Epidermal melanocyte (primary cell): ENCODE measurements around the gene TEX9.
"Not testable (repeated sequence)": the region's sequence is repeated elsewhere in the genome, so short reads cannot be mapped to it uniquely, and the experiment has no call there.

ENCODE experiments used
- DNase-seq: peaks from one replicate; pipeline ENCODE4 v3.0.0; 2011; ENCODE audit warnings: low spot score; ENCODE audit not compliant: insufficient read length

Gene TEX9

GRCh38 chr15:56361987-56362386 lies 3.2 kb upstream of the TEX9 start:
- DNase-seq, result no peak

- DNase-seq, result no peak
Measured at GRCh38 chr15:56366211-56366610, 985 bp downstream of the TEX9 start.

DNA sequence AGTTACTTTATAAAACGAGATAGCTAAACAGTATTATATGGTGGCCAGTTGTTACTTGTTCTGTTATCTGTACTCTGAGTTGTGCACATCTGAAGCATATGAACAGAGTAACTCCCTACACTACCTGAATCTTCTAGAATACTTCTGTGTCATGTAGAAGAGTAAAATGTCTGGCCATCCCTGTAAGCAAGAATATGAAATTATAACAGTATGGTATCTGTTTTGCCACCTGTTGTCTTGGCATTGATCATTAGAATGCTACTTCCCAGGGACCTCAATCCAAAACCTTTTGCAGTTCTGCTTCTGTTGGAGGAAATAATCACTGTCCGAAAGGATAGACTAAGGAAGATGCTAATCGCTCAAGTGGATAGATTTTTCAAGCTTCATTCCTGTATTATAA lies 1.9 kb downstream of the TEX9 start:
- DNase-seq, result no peak

- DNase-seq, result no peak
Measured at GRCh38 chr15:56369234-56369633, 4.0 kb downstream of the TEX9 start.

- no peak for DNase-seq
Measured at GRCh38 chr15:56371495-56372147, 6.4 kb downstream of the TEX9 start.

DNA sequence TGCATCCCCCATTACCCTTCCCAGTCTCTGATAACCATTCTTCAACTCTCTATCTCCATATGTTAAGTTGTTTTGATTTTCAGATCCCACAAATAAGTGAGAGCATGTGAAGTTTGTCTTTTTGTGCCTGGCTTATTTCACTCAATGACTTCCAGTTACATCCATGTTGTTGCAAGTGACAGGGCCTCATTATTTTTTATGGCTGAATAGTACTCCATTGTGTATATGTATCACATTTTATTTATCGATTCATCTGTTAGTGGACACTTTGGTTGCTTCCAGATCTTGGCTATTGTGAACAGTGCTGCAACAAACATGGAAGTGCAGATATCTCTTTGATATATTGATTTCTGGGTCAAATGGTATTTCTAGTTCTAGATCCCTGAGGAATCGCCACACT lies 9.5 kb downstream of the TEX9 start:
- DNase-seq, result not testable (repeated sequence)

- not testable (repeated sequence) for DNase-seq
Measured at GRCh38 chr15:56377822-56378221, 12.6 kb downstream of the TEX9 start.

- DNase-seq, result no peak
Measured at GRCh38 chr15:56383010-56383409, 17.8 kb downstream of the TEX9 start.

DNA sequence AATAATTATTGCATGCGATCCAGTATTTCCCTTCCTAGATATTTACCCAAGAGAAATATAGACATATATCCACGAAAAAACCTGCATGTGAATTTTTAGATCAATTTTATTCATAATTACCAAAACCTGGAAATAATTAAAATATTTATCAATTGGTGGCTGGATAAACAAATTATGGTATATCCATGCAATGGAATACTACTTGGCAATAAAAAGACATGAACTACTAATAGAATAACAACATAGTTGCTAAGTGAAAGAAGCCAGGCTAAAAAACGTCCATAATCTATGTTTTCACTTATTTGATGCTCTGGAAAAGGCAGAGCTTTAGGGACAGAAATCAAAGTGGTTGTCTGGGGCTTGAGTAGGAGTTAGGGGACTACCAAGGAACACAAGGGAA lies 20.7 kb downstream of the TEX9 start:
- no peak for DNase-seq

DNA sequence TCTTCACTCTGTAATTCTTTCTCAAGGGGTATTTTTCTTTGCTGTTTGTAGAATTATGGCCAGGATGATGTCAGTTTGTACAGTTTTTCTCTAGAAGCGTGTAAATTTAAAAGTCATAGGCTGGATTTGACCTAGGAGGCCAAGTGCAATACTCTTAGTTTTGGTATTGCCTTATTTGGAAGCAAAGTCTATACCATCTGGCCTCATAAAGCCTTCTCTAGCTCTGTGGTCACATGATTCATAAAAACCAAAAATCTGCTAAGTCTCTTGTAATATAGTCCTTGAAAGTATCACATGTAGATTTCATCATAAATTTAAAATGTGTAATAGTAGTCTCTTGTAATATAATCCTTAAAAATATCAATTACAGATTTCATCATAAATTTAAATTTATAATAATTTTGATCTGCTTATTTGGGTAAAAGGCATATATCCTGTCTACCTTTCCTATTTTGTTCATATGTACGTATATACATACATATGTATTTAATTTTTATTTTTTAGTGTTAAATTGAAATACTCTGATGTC lies 25.6 kb downstream of the TEX9 start:
- DNase-seq, result no peak

DNA sequence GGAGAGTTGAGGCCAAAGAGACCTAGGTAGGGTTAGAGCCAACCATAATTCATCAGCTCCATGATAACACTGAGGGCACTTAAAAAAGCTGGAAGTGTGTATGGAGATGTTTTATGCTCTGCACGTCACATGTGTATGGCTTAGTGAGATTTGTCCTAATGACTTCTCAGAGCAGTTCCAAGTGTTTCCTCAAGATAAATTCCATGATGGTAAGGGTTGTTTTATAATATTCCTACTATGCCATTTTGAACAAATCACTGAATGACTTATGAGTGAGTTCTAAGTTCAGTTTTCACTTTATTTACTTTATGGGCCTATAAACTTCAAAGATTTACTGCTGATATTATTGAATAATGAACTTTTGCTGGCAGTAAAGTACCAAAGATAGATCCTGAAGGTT lies 28.1 kb downstream of the TEX9 start:
- no peak for DNase-seq

DNA sequence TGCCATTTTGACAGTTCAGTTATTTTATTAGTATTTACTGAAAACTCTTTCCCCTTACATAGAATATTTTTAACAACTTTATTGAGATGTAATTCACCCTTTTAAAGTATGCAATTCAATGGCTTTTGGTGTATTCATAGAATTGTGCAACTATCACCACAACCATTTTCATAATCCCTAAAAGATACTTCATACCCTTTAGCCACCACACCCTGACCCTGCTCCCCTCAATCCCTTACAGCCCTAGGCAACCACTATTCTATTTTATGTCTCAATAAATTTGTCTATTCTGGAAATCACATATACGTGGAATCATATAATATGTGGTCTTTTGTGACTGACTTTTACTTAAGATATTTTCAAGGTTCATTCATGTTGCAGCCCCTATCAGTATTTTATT lies 29.7 kb downstream of the TEX9 start:
- DNase-seq, result no peak

DNA sequence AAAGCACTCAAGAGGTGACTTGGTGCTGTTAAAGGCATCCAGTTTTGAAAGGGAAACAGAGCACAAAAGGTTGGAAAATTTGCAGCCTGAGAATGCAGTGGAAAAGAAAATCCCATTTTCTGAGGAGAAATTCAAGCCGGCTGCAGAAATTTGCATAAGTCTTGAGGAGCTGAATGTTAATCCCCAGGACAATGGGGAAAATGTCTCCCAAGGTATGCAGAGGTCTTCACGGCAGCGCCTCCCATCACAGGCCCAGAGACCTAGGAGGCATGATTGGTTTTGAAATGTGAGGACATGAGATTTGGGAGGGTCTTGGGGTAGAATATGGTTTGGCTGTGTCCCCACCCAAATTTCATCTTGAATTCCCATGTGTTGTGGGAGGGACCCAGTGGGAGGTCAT lies 32.1 kb downstream of the TEX9 start:
- not testable (repeated sequence) for DNase-seq

DNA sequence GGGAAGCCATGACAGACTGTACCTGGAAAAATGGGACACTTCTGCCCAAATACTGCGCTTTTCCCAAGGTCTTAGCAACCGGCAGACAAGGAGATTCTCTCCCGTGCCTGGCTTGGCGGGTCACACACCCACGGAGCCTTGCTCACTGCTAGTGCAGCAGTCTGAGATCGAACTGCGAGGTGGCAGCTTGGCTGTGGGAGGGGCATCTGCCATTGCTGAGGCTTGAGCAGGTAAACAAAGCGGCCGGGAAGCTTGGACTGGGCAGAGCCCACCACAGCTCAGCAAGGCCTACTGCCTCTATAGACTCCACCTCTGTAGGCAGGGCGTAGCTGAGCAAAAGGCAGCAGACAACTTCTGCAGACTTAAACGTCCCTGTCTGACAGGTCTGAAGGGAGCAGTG lies 34.0 kb downstream of the TEX9 start:
- not testable (repeated sequence) for DNase-seq

GRCh38 chr15:56410721-56411120 lies 45.5 kb downstream of the TEX9 start:
- no peak for DNase-seq

DNA sequence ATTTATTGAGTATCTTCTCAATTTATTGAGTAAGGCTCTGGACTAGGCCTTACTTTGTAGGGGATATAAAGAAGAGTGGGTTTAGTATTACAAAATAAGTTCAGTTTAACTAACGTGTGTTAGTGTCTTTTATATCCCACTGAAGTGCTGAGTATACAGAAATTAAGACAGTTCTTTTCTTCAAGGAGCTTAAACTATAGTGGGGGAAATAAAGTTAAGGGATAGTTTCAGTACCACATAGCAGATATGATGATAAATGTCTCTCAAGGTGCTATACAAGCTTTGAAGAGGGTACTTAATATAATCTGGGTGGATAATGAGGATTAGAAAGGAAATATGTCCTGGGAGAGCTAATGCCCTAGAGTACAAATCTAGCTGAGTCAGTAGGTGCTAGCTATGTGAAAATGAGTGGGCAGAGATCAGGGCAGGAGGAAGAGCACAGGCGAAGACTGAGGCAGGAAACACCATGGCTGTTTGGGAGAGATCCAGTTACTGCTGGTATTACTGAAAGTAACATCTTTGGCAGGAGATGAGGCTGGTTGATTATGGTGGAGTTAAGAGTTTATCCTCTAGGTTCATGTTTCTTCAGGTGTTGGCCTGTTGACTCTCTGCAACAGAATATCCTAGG lies 46.0 kb downstream of the TEX9 start:
- no peak for DNase-seq

DNA sequence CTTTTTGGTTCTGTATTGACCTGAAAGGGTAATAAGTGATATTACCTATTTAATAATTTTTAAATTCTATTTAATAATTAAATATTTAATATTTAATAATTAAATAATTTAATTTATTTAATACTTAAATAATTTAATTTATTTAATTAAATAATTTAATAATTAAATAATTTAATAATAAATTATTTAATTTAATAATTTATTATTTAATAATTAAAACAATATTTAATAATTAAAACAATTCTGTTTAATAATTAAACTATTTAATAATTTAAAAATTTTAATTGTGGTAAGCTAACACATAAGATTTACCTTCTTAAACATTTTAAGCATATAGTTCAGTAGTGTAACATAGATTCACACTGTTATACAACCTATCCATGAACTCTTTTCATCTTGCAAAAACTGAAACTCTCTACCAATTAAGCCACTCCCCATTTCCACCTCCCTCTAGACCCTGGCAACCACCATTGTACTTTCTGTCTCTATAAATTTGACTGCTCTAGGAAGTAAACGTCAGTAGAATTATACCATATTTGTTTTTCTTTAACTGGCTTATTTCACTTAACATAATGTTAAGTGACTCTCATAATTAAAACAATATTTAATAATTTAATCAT lies 48.0 kb downstream of the TEX9 start:
- not testable (repeated sequence) for DNase-seq

DNA sequence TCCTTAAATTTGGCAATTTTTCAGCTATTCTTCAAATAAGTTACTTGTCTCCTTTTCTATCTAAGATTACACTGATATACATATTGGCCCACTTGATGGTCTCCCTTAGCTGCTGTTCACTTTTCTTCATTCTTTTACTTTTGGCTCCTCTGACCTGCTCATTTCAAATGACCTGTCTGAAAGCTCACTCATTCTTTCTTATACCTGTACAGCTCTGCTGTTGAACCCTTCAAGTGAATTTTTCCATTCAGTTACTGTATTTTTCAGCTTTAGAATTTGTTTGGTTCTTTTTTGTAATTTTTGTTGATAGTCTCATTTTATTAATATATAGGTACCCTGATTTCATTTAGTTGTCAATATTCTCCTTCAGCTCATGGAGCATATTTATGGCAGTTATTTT lies 60.0 kb downstream of the TEX9 start:
- DNase-seq, result no peak

DNA sequence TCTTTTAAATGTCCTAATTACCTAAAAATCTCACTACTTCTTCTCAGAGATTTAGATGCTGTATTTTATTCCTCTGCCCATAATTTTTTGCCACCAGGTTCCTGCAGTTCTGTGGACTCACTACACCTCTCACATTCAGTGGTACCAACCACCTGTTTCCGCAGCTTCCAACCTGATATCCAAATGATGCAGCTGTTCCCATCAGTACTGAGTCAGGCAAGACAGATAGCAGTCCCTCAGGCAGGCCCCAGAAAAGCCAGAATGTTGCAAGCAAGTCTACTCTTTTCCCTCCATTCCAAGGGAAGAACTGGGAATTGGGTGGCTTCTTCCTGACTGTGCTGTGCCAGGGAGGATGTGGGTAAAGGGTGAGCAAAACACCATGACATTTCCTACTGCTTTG lies 60.8 kb downstream of the TEX9 start:
- DNase-seq, result no peak

- peak; percentile 62 for DNase-seq
Measured at GRCh38 chr15:56428821-56429458, 63.7 kb downstream of the TEX9 start.

- no peak for DNase-seq
Measured at GRCh38 chr15:56432304-56432703, 67.1 kb downstream of the TEX9 start.

DNA sequence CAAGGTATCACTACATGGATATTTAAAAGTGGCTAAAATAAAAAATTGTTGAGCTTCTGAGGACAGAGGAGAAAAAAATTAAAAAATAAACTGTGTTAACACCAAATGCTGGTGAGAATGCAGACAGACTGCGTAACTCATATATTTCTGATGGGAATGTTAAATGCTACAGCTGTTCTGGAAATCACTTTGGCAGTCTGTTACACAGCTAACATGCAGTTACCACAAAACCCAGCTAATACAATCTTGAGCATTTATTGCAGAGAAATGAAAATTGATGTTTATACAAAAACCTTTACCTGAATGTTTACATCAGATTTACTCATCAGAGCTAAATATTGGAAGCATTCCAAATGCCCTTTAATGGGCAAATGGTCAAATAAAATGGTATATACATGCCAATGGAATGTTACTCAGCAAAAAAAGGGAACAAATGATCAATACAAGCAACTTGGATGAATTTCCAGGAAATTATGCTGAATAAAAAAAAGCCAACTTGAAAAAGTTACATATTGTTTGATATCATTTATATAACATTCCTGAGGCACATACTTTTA lies 75.1 kb downstream of the TEX9 start:
- no peak for DNase-seq
